ENCODE results near the gene FAM3A. TPM values are rescaled to one million over a fixed set of nuclear protein-coding genes. Genes with fewer than 3 reads are reported as not detected.

Gene FAM3A
- total RNA-seq, 2 experiments from 2014 or later, result 42.3 to 45.4 TPM

DNA sequence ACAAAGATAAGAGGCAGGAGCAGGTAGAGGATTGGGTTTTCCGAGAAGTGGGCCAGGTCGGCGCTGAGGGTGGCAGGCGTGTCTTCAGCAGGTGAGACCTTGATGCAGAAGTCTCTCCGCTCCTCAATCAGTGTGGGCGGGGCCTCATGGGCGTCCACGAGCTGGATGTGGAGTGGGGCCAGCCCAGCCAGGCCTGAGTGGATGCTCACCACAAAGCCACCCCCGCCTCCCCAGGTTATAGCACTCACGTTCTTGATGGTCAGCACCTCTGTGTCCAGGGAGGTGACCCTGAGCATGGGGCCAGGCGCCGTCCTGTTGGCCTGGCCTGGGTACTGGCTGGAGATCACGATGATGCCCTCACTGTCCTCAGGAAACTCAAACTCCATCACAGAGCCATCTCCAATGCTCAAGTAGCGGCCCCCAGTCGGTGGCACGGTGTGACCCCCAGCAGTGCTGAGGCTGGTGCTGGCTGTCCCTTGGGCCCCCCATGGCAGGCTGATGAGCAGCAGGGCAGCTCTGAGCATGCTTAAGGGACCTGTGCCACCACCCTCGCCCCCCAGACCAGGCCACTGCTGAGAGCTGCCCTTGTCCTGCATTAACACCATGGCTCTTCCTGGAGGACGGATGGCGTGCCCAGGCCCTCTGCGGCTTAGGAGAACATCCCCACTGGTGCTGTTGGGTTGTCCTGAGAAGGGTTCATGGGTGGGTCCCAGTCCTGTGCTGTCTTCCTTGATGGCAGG is 27.5 kb downstream of the FAM3A start:
- no peaks in the 10 kb centered on the region for H3K27me3 Mint-ChIP-seq
- H3K4me1 Mint-ChIP-seq, result peaks cover 8% of the 10 kb centered on the region
- H3K27ac Mint-ChIP-seq, result no peak overlapping the region
- POLR2A ChIA-PET, result interaction anchor here (0.5 to 3.3 kb wide), 5 partner anchors 12 to 77 kb away, joined by 5 to 32 read pairs (median 15); partner anchors contain the start of genes FAM3A, IKBKG and TAFAZZIN
- no peak for ATAC-seq (ENCODE audit: low read depth)
- H3K4me3 Mint-ChIP-seq, result peak overlapping the region; percentile 49
- no peak for DNase-seq
- H3K9me3 Mint-ChIP-seq, result no peaks in the 10 kb centered on the region
- H3K36me3 Mint-ChIP-seq, result peaks cover 4% of the 10 kb centered on the region

DNA sequence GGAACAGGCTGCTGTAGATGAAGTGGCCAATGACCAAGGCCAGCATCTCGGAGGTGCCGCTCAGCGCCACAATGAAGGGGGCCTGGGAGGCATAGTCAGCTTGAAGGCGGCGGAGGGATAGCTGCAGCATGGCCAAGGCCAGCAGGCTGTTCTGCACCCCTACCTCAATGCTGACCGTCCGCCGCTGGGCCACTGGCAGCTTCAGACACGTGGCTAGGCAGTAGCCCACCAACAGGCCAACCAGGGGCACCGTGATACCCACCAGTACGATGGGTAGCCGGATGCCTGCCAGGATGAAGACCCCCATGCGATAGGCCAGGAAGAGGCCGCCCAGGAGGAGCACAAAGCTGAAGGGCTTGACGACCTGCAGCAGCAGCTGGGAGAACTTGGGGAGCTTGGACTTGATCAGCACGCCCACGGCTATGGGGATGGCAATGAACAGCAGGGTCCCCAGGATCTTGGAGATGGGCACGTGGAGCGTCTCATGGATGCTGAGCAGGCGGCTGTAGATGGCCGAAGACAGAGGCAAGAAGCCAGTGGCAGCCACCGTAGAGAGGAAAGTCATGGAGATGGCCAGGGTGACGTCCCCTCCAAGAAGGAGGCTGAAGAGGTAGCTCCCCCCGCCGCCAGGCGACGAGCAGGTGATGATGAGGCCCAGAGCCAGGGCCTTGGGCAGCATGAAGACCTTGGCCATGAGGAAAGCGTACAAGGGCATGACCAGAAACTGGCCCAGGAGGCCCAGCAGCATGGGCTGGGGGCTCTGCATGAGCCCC is 28.3 kb downstream of the FAM3A start:
- no peaks in the 10 kb centered on the region for H3K27me3 Mint-ChIP-seq
- POLR2A ChIA-PET, result interaction anchor here (0.9 to 2.9 kb wide), 7 partner anchors 11 to 89 kb away, joined by 3 to 15 read pairs (median 5); partner anchors contain the start of genes IKBKG and RPL10
- no peaks in the 10 kb centered on the region for H3K9me3 Mint-ChIP-seq
- peaks cover 6% of the 10 kb centered on the region for H3K36me3 Mint-ChIP-seq
- H3K4me1 Mint-ChIP-seq, result peaks cover 10% of the 10 kb centered on the region
- peak overlapping the region; percentile 70 for H3K27ac Mint-ChIP-seq
- peak overlapping the region; percentile 78 for H3K4me3 Mint-ChIP-seq
- DNase-seq (no peak), ATAC-seq (ENCODE audit: low read depth) (no peak)

DNA sequence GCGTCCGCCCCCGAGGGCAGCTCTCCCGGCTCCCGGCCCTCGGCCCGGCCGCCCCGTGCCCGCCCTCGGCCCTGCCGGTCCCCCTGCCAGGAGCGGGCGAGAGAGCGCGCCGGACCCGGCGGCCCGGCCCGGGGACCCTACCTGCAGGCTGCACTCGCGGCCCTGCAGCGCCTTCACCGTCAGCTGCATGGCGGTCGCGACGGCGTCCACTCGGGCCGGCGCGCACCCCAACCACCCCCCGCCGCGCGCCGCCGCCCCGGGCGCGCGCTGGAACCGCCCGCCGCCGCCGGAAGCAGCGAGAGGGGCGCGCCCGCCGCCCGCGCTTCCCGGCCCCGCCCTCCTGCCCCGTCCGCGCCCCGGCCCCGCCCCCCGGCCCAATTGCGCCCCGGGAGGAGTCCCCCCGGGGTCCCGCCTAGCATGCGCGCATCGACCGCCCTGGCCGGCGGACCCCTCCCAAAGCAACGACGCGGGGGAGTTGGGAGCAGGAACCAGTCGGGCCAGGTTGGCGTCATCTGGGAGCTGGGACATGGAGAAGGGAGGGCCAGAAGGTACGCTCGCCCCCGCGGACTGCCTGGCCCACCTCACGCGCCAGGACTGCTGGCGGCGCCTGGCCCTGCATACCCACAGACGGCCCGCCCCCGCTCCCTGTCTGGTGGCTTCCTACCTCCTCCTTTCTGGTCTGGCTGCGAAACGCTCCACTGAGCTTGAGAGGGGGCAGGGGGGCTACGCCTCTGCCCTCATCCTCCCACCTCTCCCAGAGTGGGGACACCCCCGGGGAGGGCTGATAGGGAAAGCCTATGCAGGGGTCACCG is 29.4 kb downstream of the FAM3A start, which contains the start of gene UBL4A:
Gene UBL4A, minus strand, starts transcription at position 220 of the 812 bp plus-strand sequence. Its CDS starts 31 bp downstream, at position 189.
- H3K36me3 Mint-ChIP-seq, result peaks cover 6% of the 10 kb centered on the region
- H3K27ac Mint-ChIP-seq, result peak within 1 kb of the TSS; percentile 89
- H3K4me3 Mint-ChIP-seq, result peak within 1 kb of the TSS; percentile 78
- POLR2A ChIA-PET, result interaction anchor here (0.8 to 2.9 kb wide), 13 partner anchors 10 to 116 kb away, joined by 3 to 15 read pairs (median 4); partner anchors contain the start of genes FAM3A, IKBKG and RPL10
- peak; percentile 16 for ATAC-seq (ENCODE audit: low read depth)
- peaks cover 9% of the 10 kb centered on the region for H3K4me1 Mint-ChIP-seq
- peak; percentile 79 for DNase-seq
- H3K9me3 Mint-ChIP-seq, result no peaks in the 10 kb centered on the region
- no peaks in the 10 kb centered on the region for H3K27me3 Mint-ChIP-seq

DNA sequence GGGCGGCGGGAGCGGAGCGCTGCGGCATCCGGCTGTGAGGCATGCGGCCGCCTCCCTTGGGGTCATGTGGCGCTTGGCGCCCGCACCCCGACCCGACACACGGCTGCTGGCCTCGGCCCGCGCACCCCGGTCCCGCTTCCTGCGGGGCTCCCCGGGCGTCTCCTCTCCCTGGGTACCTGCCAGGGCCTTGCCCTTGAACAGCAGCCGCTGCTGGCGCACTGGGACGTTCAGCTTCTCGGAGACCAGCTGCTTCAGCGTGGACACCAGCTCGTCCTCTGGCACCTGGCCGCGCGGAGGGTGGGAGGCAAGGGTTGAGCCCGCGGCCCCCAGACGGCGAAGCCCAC is 30.0 kb downstream of the FAM3A start:
- Mint-ChIP-seq H3K4me1 (peaks cover 11% of the 10 kb centered on the region), H3K27ac (no peak overlapping the region), H3K36me3 (peaks cover 6% of the 10 kb centered on the region), H3K9me3 (no peaks in the 10 kb centered on the region), H3K27me3 (no peaks in the 10 kb centered on the region), H3K4me3 (no peak overlapping the region)
- ATAC-seq (ENCODE audit: low read depth) (peak; percentile 9), DNase-seq (peak; percentile 66)
- POLR2A ChIA-PET, result interaction anchor here (0.8 to 2.9 kb wide), 9 partner anchors 9 to 115 kb away, joined by 3 to 15 read pairs (median 4); partner anchors contain the start of genes FAM3A and RPL10

DNA sequence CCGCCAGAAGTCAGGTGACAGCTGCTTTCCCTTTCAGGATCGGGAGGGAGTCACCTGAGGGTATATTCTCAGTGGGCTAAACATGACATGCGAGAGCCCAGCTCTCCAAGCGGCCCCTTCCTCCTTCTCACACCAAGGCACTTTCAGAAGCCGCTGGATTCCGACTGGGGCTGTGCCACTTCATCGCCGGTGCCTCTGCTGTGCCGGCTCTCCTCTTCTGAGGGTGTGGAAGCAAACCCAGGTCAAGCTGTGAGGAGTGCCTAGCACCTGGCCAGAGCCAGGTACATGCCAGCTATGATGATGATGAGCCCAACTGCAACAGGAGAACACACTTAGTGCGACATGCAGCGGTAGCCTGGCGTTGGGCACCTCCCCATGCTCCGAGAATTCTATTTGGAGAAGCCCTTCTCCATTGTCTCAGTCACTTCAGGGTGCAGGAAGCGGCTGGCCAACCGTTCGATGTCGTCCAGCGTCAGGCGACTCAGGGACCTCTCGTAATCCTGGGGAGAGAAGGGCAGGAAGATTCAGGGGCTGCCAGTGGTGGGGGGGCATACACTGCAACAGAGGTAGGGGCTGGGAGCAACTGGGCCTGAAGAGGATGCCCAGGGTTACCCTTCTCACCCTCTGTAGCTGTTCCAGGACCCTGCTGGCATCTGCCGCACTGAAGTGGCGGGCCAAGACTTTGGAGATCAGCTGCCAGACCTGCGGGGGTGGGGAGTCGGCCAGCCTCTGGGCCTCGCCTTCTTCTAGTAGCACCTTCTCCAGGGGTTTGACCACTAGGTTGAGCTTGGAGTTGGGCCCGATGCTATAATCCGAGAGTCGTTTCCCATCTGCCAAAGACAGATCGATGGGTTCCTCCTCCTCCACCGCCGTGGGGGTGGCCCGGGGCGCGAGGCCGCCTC is 30.6 kb downstream of the FAM3A start:
- ATAC-seq (ENCODE audit: low read depth) (no peak), DNase-seq (no peak)
- Mint-ChIP-seq H3K4me1 (peaks cover 11% of the 10 kb centered on the region), H3K27me3 (no peaks in the 10 kb centered on the region), H3K4me3 (peak overlapping the region; percentile 64), H3K36me3 (peaks cover 6% of the 10 kb centered on the region), H3K27ac (peak overlapping the region; percentile 38), H3K9me3 (no peaks in the 10 kb centered on the region)
- POLR2A ChIA-PET, result interaction anchor here (0.8 to 2.9 kb wide), 7 partner anchors 9 to 87 kb away, joined by 3 to 15 read pairs (median 5); partner anchors contain the start of gene RPL10

DNA sequence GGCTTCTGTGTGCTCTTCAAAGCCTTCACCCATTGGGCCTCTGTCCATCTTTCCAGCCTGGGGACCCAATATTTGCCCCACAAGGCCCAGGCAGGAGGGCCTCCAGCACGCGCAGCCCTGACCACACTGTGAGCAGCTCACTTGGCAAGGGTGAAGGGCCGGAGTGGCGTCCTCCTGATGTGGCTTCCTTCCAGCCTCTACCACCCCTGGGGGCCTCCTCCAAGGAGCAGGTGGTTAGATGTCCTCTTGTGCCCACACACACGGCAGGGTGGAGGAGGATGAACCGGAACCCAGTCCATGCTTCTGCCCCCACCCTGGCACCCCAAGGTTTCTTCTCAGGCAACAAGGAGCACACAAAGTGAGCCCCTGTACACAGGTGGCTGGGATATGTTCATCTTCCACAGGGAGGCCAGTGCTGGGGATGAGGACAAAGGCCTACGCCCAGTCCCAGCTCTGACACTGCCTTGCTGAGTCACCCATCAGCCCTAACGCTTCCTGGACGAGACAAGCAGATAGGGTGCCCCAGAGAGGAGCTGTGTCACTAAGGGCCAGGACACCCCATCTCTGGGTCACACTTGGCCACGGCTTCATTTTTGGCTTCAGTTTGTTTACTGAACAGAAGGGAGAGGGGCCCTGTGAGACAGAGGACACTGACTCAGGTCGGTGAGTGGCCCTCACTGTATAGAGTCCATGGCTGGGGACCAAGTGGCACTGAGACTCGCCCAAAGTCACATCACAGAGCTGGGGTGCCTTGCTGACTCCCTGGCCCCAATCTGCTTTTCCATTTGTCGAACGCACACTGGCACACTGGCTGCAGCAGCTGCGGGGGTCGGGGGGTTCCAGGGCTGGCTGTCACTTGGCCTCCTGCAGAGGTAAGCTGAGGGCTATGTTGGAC is 31.5 kb downstream of the FAM3A start:
- Mint-ChIP-seq H3K4me1 (peaks cover 11% of the 10 kb centered on the region), H3K27me3 (no peaks in the 10 kb centered on the region), H3K4me3 (peak overlapping the region; percentile 22), H3K36me3 (peaks cover 4% of the 10 kb centered on the region), H3K27ac (no peak overlapping the region), H3K9me3 (no peaks in the 10 kb centered on the region)
- POLR2A ChIA-PET, result interaction anchor here (1.5 kb wide), 1 partner anchor 86 kb away, joined by 7 read pairs; the partner anchor contains the start of gene RPL10
- no peak for ATAC-seq (ENCODE audit: low read depth)
- DNase-seq, result no peak

DNA sequence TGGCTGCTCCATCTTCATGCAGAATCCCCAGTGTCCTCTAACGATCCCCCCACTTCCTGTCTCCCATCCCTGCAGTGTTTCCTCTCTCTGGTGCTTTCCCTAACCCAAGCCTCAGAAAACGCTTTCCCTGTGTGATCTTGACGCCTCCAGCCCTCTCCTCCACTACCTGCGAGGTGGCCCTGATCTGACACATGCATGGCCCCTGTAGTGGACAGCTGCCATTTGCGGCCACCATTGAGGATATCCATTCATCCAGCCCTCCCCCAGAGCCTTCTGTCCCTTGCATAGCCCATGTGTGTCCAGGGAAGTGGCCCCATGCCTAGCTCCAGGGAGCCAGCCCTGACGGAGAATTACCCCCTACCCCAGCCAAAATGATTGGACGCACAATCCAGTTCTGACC is 32.7 kb downstream of the FAM3A start:
- no peak for ATAC-seq (ENCODE audit: low read depth)
- peaks cover 8% of the 10 kb centered on the region for H3K4me1 Mint-ChIP-seq
- no peak overlapping the region for H3K4me3 Mint-ChIP-seq
- H3K27me3 Mint-ChIP-seq, result no peaks in the 10 kb centered on the region
- H3K9me3 Mint-ChIP-seq, result no peaks in the 10 kb centered on the region
- POLR2A ChIA-PET, result interaction anchor here (0.9 kb wide), 1 partner anchor 71 kb away, joined by 3 read pairs; no protein-coding TSS in a partner anchor
- no peak overlapping the region for H3K27ac Mint-ChIP-seq
- no peak for DNase-seq
- peaks cover 4% of the 10 kb centered on the region for H3K36me3 Mint-ChIP-seq

DNA sequence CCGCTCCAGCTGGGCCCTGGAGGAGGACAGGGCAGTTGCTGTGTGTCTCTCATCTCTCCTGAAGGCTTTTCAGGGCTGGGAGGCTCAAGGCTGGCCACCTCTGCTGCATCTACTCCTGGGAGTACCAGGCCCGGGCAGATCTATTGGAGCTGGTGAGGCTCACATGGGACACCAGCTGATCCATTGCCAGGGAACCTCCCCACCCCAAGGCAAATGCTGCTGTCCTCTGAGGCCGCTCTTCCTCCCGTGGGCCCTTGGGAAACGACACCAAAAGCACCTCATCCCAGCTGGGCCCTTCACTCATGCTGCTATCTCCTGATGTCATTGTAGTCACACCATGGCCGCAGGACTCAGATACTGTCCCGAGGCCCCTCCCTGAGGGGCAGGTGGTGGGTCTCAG is 33.2 kb downstream of the FAM3A start:
- H3K9me3 Mint-ChIP-seq, result no peaks in the 10 kb centered on the region
- peaks cover 8% of the 10 kb centered on the region for H3K4me1 Mint-ChIP-seq
- ATAC-seq (ENCODE audit: low read depth), result no peak
- DNase-seq, result no peak
- H3K4me3 Mint-ChIP-seq, result no peak overlapping the region
- no peaks in the 10 kb centered on the region for H3K27me3 Mint-ChIP-seq
- no peak overlapping the region for H3K27ac Mint-ChIP-seq
- POLR2A ChIA-PET, result interaction anchor here (0.9 kb wide), 1 partner anchor 71 kb away, joined by 3 read pairs; no protein-coding TSS in a partner anchor
- peaks cover 4% of the 10 kb centered on the region for H3K36me3 Mint-ChIP-seq

DNA sequence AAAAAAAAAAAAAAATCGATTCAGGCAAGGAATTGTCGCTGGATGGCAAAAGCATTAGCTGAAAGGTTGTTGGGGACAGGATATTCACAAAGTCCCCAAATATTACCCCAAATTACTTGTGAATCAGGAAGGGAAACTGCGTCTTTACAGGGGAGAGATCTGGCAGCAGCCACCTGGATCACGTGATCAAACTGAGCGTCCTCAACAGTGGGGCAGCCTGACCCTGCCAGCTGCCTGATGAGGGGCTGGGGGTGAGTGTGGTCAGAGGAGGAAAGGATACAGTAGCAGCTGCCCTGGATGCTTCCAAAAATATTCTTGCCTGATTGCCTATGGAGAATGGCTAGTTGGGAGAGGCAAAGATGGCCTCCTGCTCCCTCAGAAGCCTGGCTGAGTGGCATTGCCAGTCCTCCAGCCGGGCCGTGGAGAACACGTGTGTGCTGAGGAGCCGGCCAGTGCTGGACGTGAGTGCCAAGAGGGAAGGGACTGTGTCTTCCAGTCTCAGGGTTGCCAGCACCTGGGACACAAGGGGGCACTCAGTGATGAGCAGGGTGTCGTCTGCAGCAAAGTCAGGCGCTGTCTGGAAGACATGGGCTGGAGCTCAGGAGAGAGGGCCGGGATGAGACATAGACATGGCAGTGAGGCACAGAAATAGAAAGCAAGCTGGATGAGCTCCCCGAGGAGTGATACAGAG is 34.0 kb downstream of the FAM3A start:
- Mint-ChIP-seq H3K4me3 (no peak overlapping the region), H3K4me1 (peaks cover 10% of the 10 kb centered on the region), H3K36me3 (peaks cover 4% of the 10 kb centered on the region), H3K9me3 (no peaks in the 10 kb centered on the region), H3K27ac (peak overlapping the region; percentile 36), H3K27me3 (no peaks in the 10 kb centered on the region)
- ATAC-seq (ENCODE audit: low read depth) (no peak), DNase-seq (no peak)
- POLR2A ChIA-PET, result interaction anchor here (0.9 to 2.9 kb wide), 2 partner anchors 8 to 70 kb away, joined by 3 to 15 read pairs; partner anchors contain the start of gene SLC10A3

DNA sequence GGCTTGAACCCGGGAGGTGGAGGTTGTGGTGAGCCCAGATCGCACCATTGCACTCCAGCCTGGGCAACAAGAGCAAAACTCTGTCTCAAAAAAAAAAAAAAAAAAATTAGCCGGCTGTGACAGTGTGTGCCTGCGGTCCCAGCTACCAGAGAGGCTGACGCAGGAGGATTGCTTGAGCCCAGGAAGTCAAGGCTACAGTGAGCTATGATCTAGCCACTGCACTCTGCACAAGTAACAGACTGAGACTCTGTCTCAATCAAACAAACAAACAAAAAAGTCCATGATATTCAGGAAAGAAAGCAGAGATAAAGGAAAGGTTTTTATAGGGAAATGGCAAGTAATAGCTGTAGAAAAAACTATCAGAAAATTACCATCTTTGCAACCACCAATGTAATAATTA is 34.8 kb downstream of the FAM3A start:
- peaks cover 13% of the 10 kb centered on the region for H3K4me1 Mint-ChIP-seq
- no peaks in the 10 kb centered on the region for H3K9me3 Mint-ChIP-seq
- H3K27me3 Mint-ChIP-seq, result no peaks in the 10 kb centered on the region
- H3K27ac Mint-ChIP-seq, result no peak overlapping the region
- peaks cover 4% of the 10 kb centered on the region for H3K36me3 Mint-ChIP-seq
- H3K4me3 Mint-ChIP-seq, result no peak overlapping the region
- DNase-seq, result no peak
- POLR2A ChIA-PET, result interaction anchor here (0.7 to 2.9 kb wide), 2 partner anchors 9 to 35 kb away, joined by 5 to 15 read pairs; partner anchors contain the start of genes FAM3A and SLC10A3
- no peak for ATAC-seq (ENCODE audit: low read depth)
